Heart right ventricle (tissue), 16 donors: ENCODE data around the gene GSK3A. TPM values are rescaled to one million over a fixed set of nuclear protein-coding genes. Genes with fewer than 3 reads are reported as not detected.

ENCODE experiments used
- ATAC-seq, 8 donors: fragments of 200-7000 bp; cut with Tn5 transposase; one replicate each; pipeline ENCODE4 v1.9.1; 2020; ENCODE audit warnings: mild to moderate bottlenecking in 8 of 8, moderate library complexity in 8 of 8, moderate number of reproducible peaks in 1 of 8
- DNase-seq, 2 donors: peaks; one replicate each; pipeline ENCODE4 v3.0.0-alpha.2; 2020
- H3K27ac ChIP-seq, 10 donors: fragments of 200-600 bp; sonication (generic) in 2 of 10; one replicate each; pipeline versions ENCODE4 v1.5.0 to v1.8.0; 2020 to 2022; ENCODE audit warnings: mild to moderate bottlenecking in 3 of 10
- H3K27me3 ChIP-seq, 7 donors: fragments of 200-600 bp; one replicate each; pipeline ENCODE4 v1.8.0; 2021 to 2022; ENCODE audit warnings: mild to moderate bottlenecking in 2 of 7
- H3K36me3 ChIP-seq, 9 donors: fragments of 200-600 bp; sonication (generic) in 1 of 9; one replicate each; pipeline versions ENCODE4 v1.5.0 to v1.8.0; 2020 to 2022; ENCODE audit warnings: mild to moderate bottlenecking in 2 of 9
- H3K4me1 ChIP-seq, 9 donors: fragments of 200-600 bp; sonication (generic) in 1 of 9; one replicate each; pipeline versions ENCODE4 v1.5.0 to v1.8.0; 2020 to 2022; ENCODE audit warnings: mild to moderate bottlenecking in 4 of 9
- H3K4me3 ChIP-seq, 10 donors: fragments of 200-600 bp; sonication (generic) in 2 of 10; one replicate each; pipeline versions ENCODE4 v1.5.0 to v1.8.0; 2020 to 2022; ENCODE audit warnings: mild to moderate bottlenecking in 7 of 10, moderate library complexity in 2 of 10
- H3K9me3 ChIP-seq, 11 donors: fragments of 200-600 bp in 10 of 11; sonication (generic) in 2 of 11; one replicate each; pipeline versions ENCODE4 v1.5.0 to v1.8.0; 2013 to 2022; ENCODE audit warnings: mild to moderate bottlenecking in 2 of 11, control low read depth in 1 of 11, moderate library complexity in 1 of 11
- WGBS, 2 donors: extraction: QIAGEN DNeasy Blood & Tissue Kit; methylation state at CpG; one replicate each; pipeline ENCODE4 v1.1.7; 2013; ENCODE audit warnings: inconsistent platforms in 1 of 2; 5-methylcytosine and 5-hydroxymethylcytosine counted together
- intact Hi-C, 10 donors: fragments of 100-400 bp; cut with DNase I; formaldehyde crosslinking; loops; one replicate each; pipeline versions ENCODE4 v1.11.1 to v1.14.2; 2022
- polyA plus RNA-seq, 2 donors: library from polyadenylated mRNA; stranded (reverse); fragments of 200-250 nt; gene quantifications; one replicate each; pipeline ENCODE4 v1.2.3, GENCODE V29; 2013
- total RNA-seq, 10 donors: library from RNA; stranded (reverse); fragmentation: NEBNext Ultra II Directional in 3 of 10; extraction: Animal tissue kit (Norgen Biotek cat#: 25700) in 3 of 10; gene quantifications; one replicate each; pipeline versions ENCODE4 v1.2.1 to v1.2.4, GENCODE V29; 2021 to 2023
- TF ChIP-seq, protein P1 (sequence below), 9 donors: fragments of 200-600 bp; sonication (generic) in 2 of 9; IDR thresholded peaks; one replicate each; pipeline versions ENCODE4 v1.5.0 to v1.8.0; 2021 to 2022; ENCODE audit warnings: antibody characterized with exemption in 9 of 9, mild to moderate bottlenecking in 5 of 9, moderate library complexity in 1 of 9
- donor health status: Arrhythmogenic right ventricular cardiomyopathy.
- donor health status: ischemic (EF 13 %, LVEDD 7.1; RV severe dilation, severe dysfunction).
- donor health status: healthy with polysubstance abuse.
- donor health status: DM: no; HTN: yes; CAD: no.
- donor health status: DM: no; HTN: no; CAD: no.
- donor health status: ischemic (EF 25% LVEDD 6.9; RV normal size, moderate dysfunction).
- donor health status: ischemic (EF 25% LVEDD 5.7; RV mildly dilated, moderate dysfunction).
- donor health status: healthy.
- donor health status: DM: yes; HTN: yes; CAD: no.
- donor health status: Ischemic cardiomyopathy.
- donor health status: ischemic (EF 35%, LVEDD 5.7; RV mildly dilated, moderate dysfunction).
- donor health status: nonischemic (EF 11% LVEDD 7.7; RV severe dilation, severe dysfunction).
- donor health status: DM: yes; HTN: yes; CAD: no.
- donor health status: PGD.
- donor health status: ischemic (EF 29% LVEDD 5.4; RV normal size, mild dysfunction).
- donor health status: nonischemic (EF 23%, LVEDD 6.1; RV moderate dilation, normal function).

GSK3A gene
- total and polyA plus RNA-seq, 12 donors, result 31.2 to 51.0 (median 36.4) TPM

DNA sequence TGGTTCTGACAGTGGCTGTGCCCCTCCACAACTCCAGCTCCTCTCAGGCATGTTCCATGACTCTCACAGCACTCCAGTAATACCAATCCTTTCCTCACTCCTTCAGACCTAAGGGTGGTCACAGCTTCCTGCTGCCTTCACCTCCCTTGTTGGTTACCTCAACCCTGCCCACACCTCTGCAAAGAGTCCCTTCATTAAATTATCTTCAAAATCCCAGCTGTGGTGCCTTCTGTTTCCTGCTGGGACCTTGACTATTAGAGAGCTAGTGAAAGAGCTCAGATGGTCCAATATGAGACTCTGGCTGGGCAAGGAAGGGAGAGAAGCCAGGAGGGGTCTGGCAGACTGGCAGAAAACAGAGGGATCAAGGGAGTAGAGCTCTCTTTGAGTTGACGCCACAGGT lies 51.1 kb downstream of the GSK3A start:
- TF ChIP-seq, protein P1, sequence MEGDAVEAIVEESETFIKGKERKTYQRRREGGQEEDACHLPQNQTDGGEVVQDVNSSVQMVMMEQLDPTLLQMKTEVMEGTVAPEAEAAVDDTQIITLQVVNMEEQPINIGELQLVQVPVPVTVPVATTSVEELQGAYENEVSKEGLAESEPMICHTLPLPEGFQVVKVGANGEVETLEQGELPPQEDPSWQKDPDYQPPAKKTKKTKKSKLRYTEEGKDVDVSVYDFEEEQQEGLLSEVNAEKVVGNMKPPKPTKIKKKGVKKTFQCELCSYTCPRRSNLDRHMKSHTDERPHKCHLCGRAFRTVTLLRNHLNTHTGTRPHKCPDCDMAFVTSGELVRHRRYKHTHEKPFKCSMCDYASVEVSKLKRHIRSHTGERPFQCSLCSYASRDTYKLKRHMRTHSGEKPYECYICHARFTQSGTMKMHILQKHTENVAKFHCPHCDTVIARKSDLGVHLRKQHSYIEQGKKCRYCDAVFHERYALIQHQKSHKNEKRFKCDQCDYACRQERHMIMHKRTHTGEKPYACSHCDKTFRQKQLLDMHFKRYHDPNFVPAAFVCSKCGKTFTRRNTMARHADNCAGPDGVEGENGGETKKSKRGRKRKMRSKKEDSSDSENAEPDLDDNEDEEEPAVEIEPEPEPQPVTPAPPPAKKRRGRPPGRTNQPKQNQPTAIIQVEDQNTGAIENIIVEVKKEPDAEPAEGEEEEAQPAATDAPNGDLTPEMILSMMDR (IDR thresholded peaks at IDR 0.05), result no peak
- Histone ChIP-seq H3K9me3 (peaks cover 0 to 9% (median 3%) of the 10 kb centered on the region in 11 donors), H3K36me3 (no peaks in the 10 kb centered on the region), H3K27me3 (peaks cover 0 to 3% (median 0%) of the 10 kb centered on the region in 7 donors), H3K4me3 (no peak overlapping the region), H3K4me1 (peaks cover 0 to 11% (median 0%) of the 10 kb centered on the region in 9 donors), H3K27ac (no peak overlapping the region)
- intact Hi-C loops, result no loop called here
- ATAC-seq (no peak), DNase-seq (no peak)
- WGBS, 2 donors, result 88 to 91% methylated on average over 1 of the region's 1 CpG

DNA sequence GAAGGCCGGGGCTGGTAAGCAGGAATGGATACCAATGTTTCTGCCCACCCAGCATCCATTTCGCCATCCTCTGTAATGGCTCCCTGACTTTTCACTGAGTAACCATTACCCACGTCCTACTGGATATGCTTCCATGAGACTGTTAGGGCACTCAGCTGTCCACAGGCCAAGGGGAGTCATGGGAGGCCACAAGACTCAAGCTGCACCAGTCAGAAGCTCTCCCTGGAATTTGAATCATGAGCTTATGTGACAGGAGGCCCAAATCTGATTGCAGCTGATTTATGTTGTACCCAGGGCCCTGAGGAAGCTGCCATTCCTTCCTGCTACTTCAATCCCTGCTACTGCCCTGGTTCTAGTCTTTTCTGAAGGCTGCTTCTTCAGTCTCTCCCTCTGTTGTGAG lies 53.3 kb downstream of the GSK3A start:
- peaks cover 0 to 3% (median 0%) of the 10 kb centered on the region in 7 donors for H3K27me3 ChIP-seq
- ATAC-seq (no peak), DNase-seq (no peak)
- 74 to 80% methylated on average over 3 of the region's 3 CpGs for WGBS, 2 donors
- no peak overlapping the region for H3K27ac ChIP-seq
- intact Hi-C loops, result no loop called here
- TF ChIP-seq, protein P1 (IDR thresholded peaks at IDR 0.05), result no peak
- no peak overlapping the region for H3K4me3 ChIP-seq
- H3K36me3 ChIP-seq, result no peaks in the 10 kb centered on the region
- H3K4me1 ChIP-seq, result peaks cover 0 to 33% (median 0%) of the 10 kb centered on the region in 9 donors
- H3K9me3 ChIP-seq, result peaks cover 0 to 9% (median 3%) of the 10 kb centered on the region in 11 donors

DNA sequence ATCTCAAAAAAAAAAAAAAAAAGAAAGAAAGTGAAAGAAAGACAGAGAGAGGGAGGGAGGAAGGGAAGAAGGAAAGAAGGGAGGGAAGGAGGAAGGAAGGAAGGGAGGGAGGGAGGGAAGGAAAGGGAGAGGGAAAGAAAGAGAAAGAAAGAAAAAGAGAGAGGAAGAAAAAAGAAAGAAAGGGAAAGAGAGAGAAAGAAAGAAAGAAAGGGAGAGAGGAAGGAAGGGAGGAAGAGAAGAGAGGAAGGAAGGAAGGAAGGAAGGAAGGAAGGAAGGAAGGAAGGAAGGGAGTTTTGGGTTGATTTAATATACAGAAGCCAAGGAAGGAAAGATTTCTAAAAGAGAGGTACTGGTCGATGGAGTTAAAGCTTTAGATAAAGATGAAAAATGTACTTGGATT lies 53.7 kb downstream of the GSK3A start:
- intact Hi-C loops, result no loop called here
- 53 to 81% methylated on average over 1 of the region's 1 CpG for WGBS, 2 donors
- ATAC-seq (no peak), DNase-seq (no peak)
- Histone ChIP-seq H3K4me1 (peaks cover 0 to 36% (median 0%) of the 10 kb centered on the region in 9 donors), H3K4me3 (no peak overlapping the region), H3K36me3 (no peaks in the 10 kb centered on the region), H3K9me3 (peaks cover 0 to 7% (median 3%) of the 10 kb centered on the region in 11 donors), H3K27ac (no peak overlapping the region), H3K27me3 (peaks cover 0 to 4% (median 0%) of the 10 kb centered on the region in 7 donors)
- TF ChIP-seq, protein P1 (IDR thresholded peaks at IDR 0.05), result no peak

DNA sequence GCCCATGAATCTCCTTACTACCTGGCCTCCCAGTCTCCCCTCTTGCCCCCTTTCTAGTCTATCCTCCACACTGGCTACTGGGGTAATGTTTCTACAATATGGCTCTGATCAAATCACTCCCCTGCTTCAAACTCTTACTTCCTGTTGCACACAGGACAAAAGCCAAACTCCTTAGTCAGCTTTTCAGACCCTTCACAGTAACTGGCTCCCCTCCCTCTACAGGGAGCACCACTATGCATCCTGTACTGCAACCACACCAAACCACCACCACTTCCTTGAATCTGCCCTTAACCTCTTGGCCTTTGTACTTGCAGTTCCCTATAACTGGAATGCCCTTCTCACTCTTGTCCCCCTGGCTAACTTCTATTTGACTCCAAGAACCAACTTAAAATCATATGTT lies 57.1 kb downstream of the GSK3A start:
- intact Hi-C loops, result loop anchor here in 5 of 10 donors (2.0 kb wide), 3 partner anchors 50 to 76 kb away; partner anchors contain the start of gene POU2F2 (in 4 of the 5)
- ATAC-seq, result peak in 6 of 8 donors; percentile 39 to 65 (median 59)

More for the DNA sequence above, 57.1 kb downstream of the GSK3A start:
- Histone ChIP-seq H3K9me3 (no peaks in the 10 kb centered on the region), H3K27me3 (peaks cover 0 to 35% (median 27%) of the 10 kb centered on the region in 7 donors), H3K27ac (peak overlapping the region in 1 of 10 donors; percentile 64), H3K4me1 (peaks cover 0 to 33% (median 0%) of the 10 kb centered on the region in 9 donors), H3K36me3 (no peaks in the 10 kb centered on the region), H3K4me3 (no peak overlapping the region)
- no peak for DNase-seq
- TF ChIP-seq, protein P1 (IDR thresholded peaks at IDR 0.05), result no peak
